Upper lobe of right lung (tissue), 1 donor: ENCODE results near the gene ETHE1. TPM values are rescaled to one million over a fixed set of nuclear protein-coding genes. Genes with fewer than 3 reads are reported as not detected.

Experiments used
- ATAC-seq: fragments of 200-7000 bp; cut with Tn5 transposase; one replicate; pipeline ENCODE4 v1.9.1; 2020; ENCODE audit warnings: mild to moderate bottlenecking, moderate library complexity
- DNase-seq: peaks from one replicate; pipeline ENCODE4 v3.0.0-alpha.2; 2020
- H3K27ac ChIP-seq: fragments of 200-600 bp; one replicate; pipeline ENCODE4 v1.8.0; 2022
- H3K27me3 ChIP-seq: fragments of 200-600 bp; one replicate; pipeline ENCODE4 v1.8.0; 2022; ENCODE audit warnings: mild to moderate bottlenecking
- H3K36me3 ChIP-seq: fragments of 200-600 bp; one replicate; pipeline ENCODE4 v1.8.0; 2022
- H3K4me1 ChIP-seq: fragments of 200-600 bp; one replicate; pipeline ENCODE4 v1.8.0; 2022
- H3K4me3 ChIP-seq: fragments of 200-600 bp; one replicate; pipeline ENCODE4 v1.8.0; 2022; ENCODE audit warnings: mild to moderate bottlenecking
- H3K9me3 ChIP-seq: fragments of 200-600 bp; one replicate; pipeline ENCODE4 v1.8.0; 2022
- intact Hi-C: fragments of 100-400 bp; cut with DNase I; formaldehyde crosslinking; loops from one replicate; pipeline ENCODE4 v1.11.0; 2022
- total RNA-seq: library from RNA; stranded (reverse); fragmentation: NEBNext Ultra II Directional; extraction: Animal tissue kit (Norgen Biotek cat#: 25700); gene quantifications from one replicate; pipeline ENCODE4 v1.2.1, GENCODE V29; 2021
- TF ChIP-seq, protein P1 (sequence below): fragments of 200-600 bp; IDR thresholded peaks from one replicate; pipeline ENCODE4 v1.8.0; 2022; ENCODE audit warnings: antibody characterized with exemption
- donor health status: DM: no; HTN: yes; CAD: no; lungs with severe emphysema.

ETHE1 gene
- total RNA-seq, 1 donor from 2014 or later, result 34.6 TPM

DNA sequence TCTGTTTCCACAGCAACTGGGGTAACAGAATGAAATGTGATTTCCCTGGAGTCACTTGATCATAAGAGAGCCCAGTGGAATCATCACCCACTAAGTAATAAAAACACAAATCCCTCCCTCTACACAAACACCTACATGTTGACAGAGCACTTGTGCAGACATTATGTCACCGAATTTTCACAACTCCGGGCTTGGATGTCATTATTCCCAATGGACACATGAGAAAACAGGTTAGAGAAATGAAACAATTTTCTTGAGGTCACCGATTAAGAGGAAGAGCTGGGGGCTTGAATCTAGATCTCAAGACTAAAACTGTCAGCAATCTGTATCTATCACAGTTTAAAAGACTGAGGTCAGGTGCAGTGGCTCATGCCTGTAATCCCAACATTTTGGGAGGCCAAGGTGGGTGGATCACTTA is 45.2 kb upstream of the ETHE1 start:
- intact Hi-C loops, result no loop called here
- peaks cover 18% of the 10 kb centered on the region for H3K4me1 ChIP-seq
- no peak overlapping the region for H3K4me3 ChIP-seq
- DNase-seq (no peak), ATAC-seq (no peak)
- no peaks in the 10 kb centered on the region for H3K27me3 ChIP-seq
- H3K36me3 ChIP-seq, result no peaks in the 10 kb centered on the region
- H3K9me3 ChIP-seq, result no peaks in the 10 kb centered on the region
- H3K27ac ChIP-seq, result no peak overlapping the region
- TF ChIP-seq, protein P1, sequence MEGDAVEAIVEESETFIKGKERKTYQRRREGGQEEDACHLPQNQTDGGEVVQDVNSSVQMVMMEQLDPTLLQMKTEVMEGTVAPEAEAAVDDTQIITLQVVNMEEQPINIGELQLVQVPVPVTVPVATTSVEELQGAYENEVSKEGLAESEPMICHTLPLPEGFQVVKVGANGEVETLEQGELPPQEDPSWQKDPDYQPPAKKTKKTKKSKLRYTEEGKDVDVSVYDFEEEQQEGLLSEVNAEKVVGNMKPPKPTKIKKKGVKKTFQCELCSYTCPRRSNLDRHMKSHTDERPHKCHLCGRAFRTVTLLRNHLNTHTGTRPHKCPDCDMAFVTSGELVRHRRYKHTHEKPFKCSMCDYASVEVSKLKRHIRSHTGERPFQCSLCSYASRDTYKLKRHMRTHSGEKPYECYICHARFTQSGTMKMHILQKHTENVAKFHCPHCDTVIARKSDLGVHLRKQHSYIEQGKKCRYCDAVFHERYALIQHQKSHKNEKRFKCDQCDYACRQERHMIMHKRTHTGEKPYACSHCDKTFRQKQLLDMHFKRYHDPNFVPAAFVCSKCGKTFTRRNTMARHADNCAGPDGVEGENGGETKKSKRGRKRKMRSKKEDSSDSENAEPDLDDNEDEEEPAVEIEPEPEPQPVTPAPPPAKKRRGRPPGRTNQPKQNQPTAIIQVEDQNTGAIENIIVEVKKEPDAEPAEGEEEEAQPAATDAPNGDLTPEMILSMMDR, result no peak

DNA sequence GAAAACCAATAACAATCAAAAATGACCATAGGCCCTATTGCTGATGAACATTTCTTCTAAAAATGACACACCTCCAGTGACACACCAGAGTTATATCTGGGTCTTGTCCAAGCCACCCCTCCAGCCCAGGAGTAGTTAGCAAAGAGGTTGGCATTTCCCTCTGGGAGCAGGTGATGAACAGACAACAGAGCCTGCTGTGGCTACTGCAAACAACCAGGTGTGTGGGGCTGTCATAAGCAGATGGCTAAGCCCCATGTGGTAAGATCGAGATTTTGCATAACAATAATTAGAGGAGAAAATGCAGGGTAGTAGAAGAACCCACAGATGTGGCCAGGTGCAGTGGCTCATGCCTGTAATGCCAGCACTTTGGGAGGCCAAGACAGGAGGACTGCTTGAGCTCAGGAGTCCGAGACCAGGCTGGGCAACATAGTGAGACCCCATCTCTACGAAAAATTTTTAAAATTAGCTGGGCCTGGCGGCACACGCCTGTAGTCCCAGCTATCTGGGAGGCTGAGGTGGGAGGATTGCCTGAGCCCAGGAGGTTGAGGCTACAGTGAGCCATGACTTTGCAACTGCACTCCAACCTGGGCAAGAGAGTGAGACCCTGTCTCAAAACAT is 43.3 kb upstream of the ETHE1 start:
- intact Hi-C loops, result no loop called here
- no peaks in the 10 kb centered on the region for H3K36me3 ChIP-seq
- peak; percentile 23 for ATAC-seq
- H3K9me3 ChIP-seq, result no peaks in the 10 kb centered on the region
- TF ChIP-seq, protein P1, result no peak
- no peak overlapping the region for H3K27ac ChIP-seq
- no peak overlapping the region for H3K4me3 ChIP-seq
- no peaks in the 10 kb centered on the region for H3K27me3 ChIP-seq
- peaks cover 12% of the 10 kb centered on the region for H3K4me1 ChIP-seq
- DNase-seq, result no peak

DNA sequence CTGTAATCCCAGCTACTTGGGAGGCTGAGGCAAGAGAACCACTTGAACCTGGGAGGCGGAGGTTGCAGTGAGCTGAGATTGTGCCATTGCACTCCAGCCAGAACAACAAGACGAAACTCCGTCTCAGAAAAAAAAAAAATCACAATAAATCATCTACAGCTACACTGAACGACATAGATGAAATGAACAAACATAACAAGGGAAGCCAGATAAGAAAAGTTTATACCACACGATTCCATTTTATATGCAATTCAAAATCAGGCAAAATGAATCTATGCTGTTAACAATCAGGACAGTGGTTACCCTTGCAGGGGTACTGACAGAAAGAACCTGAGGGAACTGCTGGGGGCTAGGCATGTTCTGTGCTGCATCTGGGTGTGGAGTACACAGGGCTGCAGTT is 42.7 kb upstream of the ETHE1 start:
- TF ChIP-seq, protein P1, result no peak
- intact Hi-C loops, result no loop called here
- Histone ChIP-seq H3K9me3 (no peaks in the 10 kb centered on the region), H3K4me1 (peaks cover 10% of the 10 kb centered on the region), H3K27me3 (no peaks in the 10 kb centered on the region), H3K4me3 (no peak overlapping the region), H3K27ac (no peak overlapping the region), H3K36me3 (no peaks in the 10 kb centered on the region)
- DNase-seq, result no peak
- ATAC-seq, result no peak

DNA sequence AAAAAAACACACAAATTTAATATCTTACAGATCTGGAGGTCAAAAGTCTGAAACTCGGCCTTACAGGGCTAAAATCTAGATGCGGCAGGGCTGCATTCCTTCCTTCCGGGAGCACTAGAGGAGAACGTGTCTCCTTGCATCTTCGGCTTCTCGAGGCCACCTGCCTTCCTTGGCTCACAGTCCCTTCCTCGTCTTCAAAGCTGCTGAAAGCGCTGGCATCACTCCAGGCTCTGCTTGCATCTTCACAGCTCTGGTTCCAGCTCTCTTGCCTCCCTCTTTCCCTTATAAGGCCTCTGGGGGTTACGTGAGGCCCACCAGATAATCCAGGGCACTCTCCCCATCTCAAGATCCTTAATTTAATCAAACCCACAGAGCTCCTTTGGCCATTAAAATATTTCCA is 37.8 kb upstream of the ETHE1 start:
- DNase-seq (no peak), ATAC-seq (no peak)
- H3K27ac ChIP-seq, result no peak overlapping the region

DNA sequence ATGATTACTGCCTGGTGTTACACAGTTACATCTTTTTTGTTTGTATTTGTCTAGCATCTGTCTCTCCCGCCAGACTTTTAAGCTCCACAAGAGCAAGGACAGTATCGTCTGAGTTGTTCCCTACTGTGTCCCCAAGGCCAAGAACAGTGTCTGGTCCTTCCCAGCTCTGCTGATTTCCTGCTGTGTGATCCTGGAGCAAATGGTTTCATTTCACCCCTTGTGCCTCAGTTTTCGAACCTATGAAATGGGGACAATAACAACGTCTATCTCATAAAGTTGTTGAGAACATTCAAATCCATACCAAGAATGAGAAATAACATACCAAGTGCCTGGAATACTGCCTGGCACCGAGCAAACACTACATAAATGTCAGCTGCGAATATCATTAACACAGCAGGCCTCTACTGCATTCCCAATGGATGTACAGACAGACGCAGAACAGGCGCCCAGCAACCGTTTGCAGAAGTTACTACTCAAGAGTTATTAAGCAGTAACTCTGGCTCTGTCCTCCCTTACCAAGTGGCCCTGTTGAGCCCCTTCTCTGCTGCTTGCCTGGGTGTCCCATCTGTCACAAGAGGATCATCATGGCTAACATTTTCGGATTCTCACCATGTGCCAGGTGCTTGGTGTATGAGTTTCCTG is 36.9 kb upstream of the ETHE1 start:
- Histone ChIP-seq H3K9me3 (no peaks in the 10 kb centered on the region), H3K4me3 (no peak overlapping the region), H3K4me1 (peaks cover 17% of the 10 kb centered on the region), H3K27ac (peak overlapping the region; percentile 83), H3K27me3 (no peaks in the 10 kb centered on the region), H3K36me3 (peaks cover 24% of the 10 kb centered on the region)
- intact Hi-C loops, result no loop called here
- TF ChIP-seq, protein P1, result no peak
- DNase-seq, result no peak
- no peak for ATAC-seq

More for the DNA sequence above, 37.8 kb upstream of the ETHE1 start:
- Histone ChIP-seq H3K27me3 (no peaks in the 10 kb centered on the region), H3K9me3 (no peaks in the 10 kb centered on the region), H3K4me1 (peaks cover 17% of the 10 kb centered on the region), H3K36me3 (peaks cover 20% of the 10 kb centered on the region), H3K4me3 (no peak overlapping the region)
- TF ChIP-seq, protein P1, result no peak
- intact Hi-C loops, result no loop called here
